Right cardiac atrium (tissue), 5 donors: ENCODE data around the gene SLC40A1. TPM values are rescaled to one million over a fixed set of nuclear protein-coding genes. Genes with fewer than 3 reads are reported as not detected.

Source experiments
- ATAC-seq, 2 donors: fragments of 200-7000 bp; cut with Tn5 transposase; one replicate each; pipeline versions ENCODE4 v1.8.0 to v1.9.1; 2020; ENCODE audit warnings: moderate library complexity in 2 of 2, mild to moderate bottlenecking in 1 of 2
- DNase-seq, 3 donors: peaks; one replicate each; pipeline ENCODE4 v3.0.0-alpha.2; 2020
- H3K27ac ChIP-seq: one replicate; pipeline ENCODE4 v1.5.1; 2013; ENCODE audit warnings: mild to moderate bottlenecking, low read length, control low read depth, moderate library complexity
- H3K27me3 ChIP-seq: one replicate; pipeline ENCODE4 v1.6.1; 2013; ENCODE audit not compliant: control insufficient read depth, insufficient read depth
- H3K4me1 ChIP-seq: one replicate; pipeline ENCODE4 v1.6.1; 2013; ENCODE audit warnings: low read length; ENCODE audit not compliant: control insufficient read depth, insufficient read depth
- H3K4me3 ChIP-seq: one replicate; pipeline ENCODE4 v1.5.1; 2013; ENCODE audit warnings: low read length, control low read depth
- H3K9me3 ChIP-seq: one replicate; pipeline ENCODE4 v1.6.1; 2013; ENCODE audit warnings: low read length; ENCODE audit not compliant: control insufficient read depth
- WGBS: extraction: QIAGEN DNeasy Blood & Tissue Kit; methylation state at CpG from one replicate; pipeline ENCODE4 v1.1.7; 2013; 5-methylcytosine and 5-hydroxymethylcytosine counted together
- intact Hi-C, 4 donors: fragments of 100-400 bp; cut with DNase I; formaldehyde crosslinking; loops; one replicate each; pipeline versions ENCODE4 v1.11.0 to v1.14.0; 2022 to 2023
- polyA plus RNA-seq: library from polyadenylated mRNA; stranded (reverse); fragments of 200-250 nt; gene quantifications from one replicate; pipeline ENCODE4 v1.2.3, GENCODE V29; 2013
- total RNA-seq, 4 donors: library from RNA; stranded (reverse); fragmentation: NEBNext Ultra II Directional; extraction: Animal tissue kit (Norgen Biotek cat#: 25700); gene quantifications; one replicate each; pipeline ENCODE4 v1.2.1, GENCODE V29; 2021
- donor health status: healthy with polysubstance abuse.
- donor health status: DM: no; HTN: yes; CAD: no.
- donor health status: DM: no; HTN: no; CAD: no.
- donor health status: DM: no; HTN: yes; CAD: no; lungs with severe emphysema.
- donor health status: DM: yes; HTN: yes; CAD: no.

SLC40A1 gene
- total and polyA plus RNA-seq, 5 donors: 32.2 to 86.9 (median 65.7) TPM

DNA sequence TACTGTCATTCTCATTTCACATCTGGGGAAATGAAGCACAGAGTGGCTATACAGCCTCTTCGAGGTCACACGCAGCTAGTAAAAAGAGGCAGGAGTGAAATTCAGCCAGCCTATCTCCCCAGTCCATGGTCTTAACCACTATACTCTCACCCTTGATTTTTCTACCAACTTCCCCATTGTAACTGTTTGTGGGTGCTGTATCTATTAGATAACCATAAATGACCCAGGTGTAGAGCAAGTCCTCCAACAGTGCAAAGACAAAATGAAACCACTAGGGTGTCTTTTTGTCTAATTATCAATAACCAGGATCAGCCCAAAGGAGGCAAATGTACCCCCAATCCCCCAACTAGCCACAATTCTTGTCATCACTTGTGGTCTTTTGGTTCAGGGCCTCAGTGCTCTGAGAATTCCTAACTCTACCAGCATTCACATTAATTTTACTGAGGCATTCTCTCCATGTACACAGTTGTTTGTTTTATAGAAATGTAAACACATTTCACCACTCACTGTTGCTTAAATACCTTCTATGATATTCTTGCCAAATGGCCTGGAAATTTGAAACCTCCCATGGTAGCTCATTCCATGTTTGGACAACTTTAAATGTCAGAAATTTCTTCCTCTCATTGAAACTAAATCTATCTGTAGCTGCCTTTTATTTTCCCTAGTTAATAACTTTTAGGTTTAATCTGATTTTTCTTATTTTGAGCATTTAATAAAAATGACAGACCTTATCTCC is 58.7 kb downstream of the SLC40A1 start:
- intact Hi-C loops: no loop called here
- ATAC-seq (no peak), DNase-seq (no peak)
- 89% methylated on average over 2 of the region's 2 CpGs for WGBS
- H3K9me3 ChIP-seq: no peaks in the 10 kb centered on the region
- H3K4me1 ChIP-seq: no peaks in the 10 kb centered on the region
- no peak overlapping the region for H3K27ac ChIP-seq
- no peaks in the 10 kb centered on the region for H3K27me3 ChIP-seq
- no peak overlapping the region for H3K4me3 ChIP-seq

DNA sequence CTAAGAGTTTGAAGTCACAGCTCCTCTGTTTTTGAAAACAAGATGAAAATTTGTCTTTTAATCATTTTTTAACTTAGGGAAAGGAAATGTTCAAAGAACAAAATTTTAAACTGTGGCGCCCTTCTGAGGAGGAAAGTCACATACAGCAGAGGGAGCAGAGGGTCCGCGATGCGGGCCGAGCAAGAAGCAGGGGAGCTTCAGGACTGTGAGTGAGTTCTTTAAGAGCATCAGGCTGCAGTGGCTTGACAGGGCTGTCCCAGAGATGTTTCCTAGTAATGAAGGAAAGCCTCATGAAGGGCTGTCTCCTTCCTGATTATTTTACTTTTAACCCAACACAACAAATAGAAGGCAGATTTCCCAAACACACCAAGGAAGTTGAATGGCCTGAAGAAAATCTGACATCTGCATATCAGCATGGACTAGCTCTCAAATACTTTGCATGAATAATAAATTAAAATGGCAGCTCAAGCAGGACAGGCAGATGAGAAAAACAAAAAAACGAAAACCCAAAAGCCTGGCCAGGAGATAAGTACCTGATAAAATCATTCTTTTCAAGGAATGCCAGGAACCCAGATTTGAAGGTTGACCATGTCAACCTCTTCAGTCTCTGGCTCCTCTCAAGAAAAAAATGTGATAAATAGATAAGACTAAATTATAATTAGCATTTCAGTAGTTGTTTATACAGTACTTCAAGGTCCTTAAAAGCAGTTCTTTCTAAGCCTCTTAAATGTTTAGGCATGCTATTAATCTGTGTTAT is 60.8 kb downstream of the SLC40A1 start:
- H3K4me3 ChIP-seq: no peak overlapping the region
- no peaks in the 10 kb centered on the region for H3K27me3 ChIP-seq
- no peak overlapping the region for H3K27ac ChIP-seq
- ATAC-seq (no peak), DNase-seq (no peak)
- intact Hi-C loops: no loop called here
- H3K4me1 ChIP-seq: peaks cover 2% of the 10 kb centered on the region
- 64% methylated on average over 6 of the region's 6 CpGs for WGBS
- no peaks in the 10 kb centered on the region for H3K9me3 ChIP-seq

DNA sequence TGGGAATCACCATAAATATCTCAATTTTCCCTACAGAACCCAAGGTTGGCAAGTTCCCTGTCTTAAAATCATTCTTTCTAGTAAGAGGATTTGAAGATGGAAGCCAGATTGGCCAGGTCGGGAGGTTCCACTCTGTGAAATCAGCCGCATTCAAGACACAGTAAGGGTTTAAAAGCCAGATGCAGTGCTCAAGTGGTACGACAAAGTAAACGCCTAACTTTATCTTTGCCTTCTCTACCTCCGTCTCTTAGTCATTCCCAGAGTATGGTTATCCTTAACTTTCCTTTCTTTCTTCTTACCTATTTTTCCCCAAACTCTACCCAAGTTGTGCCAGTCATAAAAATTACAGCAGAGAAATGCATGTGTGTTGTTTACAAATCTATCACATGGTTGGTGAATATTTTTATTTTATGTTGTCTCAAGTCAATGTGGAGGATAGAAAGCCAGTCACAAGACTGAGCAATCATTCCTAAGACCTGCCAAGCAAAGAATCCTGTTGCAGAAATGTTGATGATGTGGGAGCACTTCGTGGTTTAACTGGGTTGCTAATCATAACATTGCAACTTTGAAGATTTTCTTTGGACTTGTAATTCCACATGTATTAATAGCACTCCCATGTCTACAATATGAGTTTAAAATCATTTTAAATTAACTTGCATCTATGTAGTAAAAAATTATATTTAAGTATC is 62.6 kb downstream of the SLC40A1 start:
- H3K4me1 ChIP-seq: peaks cover 2% of the 10 kb centered on the region
- 84% methylated on average over 6 of the region's 6 CpGs for WGBS
- intact Hi-C loops: no loop called here
- DNase-seq: no peak
- no peak overlapping the region for H3K27ac ChIP-seq
- H3K27me3 ChIP-seq: no peaks in the 10 kb centered on the region
- no peak overlapping the region for H3K4me3 ChIP-seq
- ATAC-seq: no peak
- no peaks in the 10 kb centered on the region for H3K9me3 ChIP-seq

DNA sequence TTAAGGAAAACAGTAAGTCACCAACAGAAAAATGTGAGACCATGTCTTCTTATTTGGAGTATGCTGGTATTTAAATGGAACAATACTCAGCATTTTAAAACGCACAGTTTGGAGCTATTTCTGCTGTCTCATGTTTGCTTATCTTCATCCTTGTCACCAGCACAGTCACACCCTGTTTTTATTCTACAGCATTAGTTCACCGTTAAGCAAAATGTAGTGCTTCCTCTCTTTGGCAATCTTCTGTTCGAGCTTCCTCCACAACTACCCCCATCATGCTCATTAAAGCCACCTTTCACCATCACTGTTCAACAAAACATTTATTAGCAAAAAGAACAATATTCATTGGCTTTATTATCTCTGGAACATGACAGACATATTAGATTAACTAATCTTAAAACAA is 64.0 kb downstream of the SLC40A1 start:
- H3K4me1 ChIP-seq: peaks cover 2% of the 10 kb centered on the region
- DNase-seq (no peak), ATAC-seq (peak in 1 of 2 donors; percentile 29)
- H3K4me3 ChIP-seq: no peak overlapping the region
- 32% methylated on average over 3 of the region's 3 CpGs for WGBS
- H3K27me3 ChIP-seq: no peaks in the 10 kb centered on the region
- no peaks in the 10 kb centered on the region for H3K9me3 ChIP-seq
- intact Hi-C loops: no loop called here
- no peak overlapping the region for H3K27ac ChIP-seq

GRCh38 chr2:189515264-189515663 is 65.3 kb downstream of the SLC40A1 start:
- WGBS: 41% methylated on average over 1 of the region's 1 CpG
- intact Hi-C loops: no loop called here
- DNase-seq: no peak
- no peak overlapping the region for H3K27ac ChIP-seq
- H3K4me3 ChIP-seq: no peak overlapping the region
- no peaks in the 10 kb centered on the region for H3K9me3 ChIP-seq
- peaks cover 2% of the 10 kb centered on the region for H3K4me1 ChIP-seq
- peak; percentile 21 to 67 for ATAC-seq
- no peaks in the 10 kb centered on the region for H3K27me3 ChIP-seq

DNA sequence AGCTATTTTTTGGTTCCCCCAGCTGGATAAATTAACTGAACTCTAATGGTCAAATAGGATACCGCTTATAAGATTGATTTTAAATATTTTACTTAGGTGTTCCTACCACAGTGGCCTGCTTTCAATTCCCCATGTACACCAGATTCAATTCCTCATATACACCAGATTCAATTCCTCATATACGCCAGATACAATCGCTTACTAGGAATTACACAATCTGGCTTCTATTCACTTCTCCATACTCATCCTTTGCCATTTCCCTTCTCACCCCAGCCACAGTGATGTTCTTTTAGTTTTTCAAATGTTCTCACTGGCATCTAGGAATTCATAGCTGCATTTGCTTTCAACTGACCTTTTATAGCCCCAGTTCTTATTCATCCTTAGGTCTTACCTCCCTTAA is 66.5 kb downstream of the SLC40A1 start:
- intact Hi-C loops: no loop called here
- Histone ChIP-seq H3K9me3 (no peaks in the 10 kb centered on the region), H3K4me3 (no peak overlapping the region), H3K27ac (no peak overlapping the region), H3K4me1 (peaks cover 2% of the 10 kb centered on the region), H3K27me3 (no peaks in the 10 kb centered on the region)
- ATAC-seq: peak; percentile 18 to 53
- DNase-seq: no peak
- WGBS: 88% methylated on average over 3 of the region's 3 CpGs

DNA sequence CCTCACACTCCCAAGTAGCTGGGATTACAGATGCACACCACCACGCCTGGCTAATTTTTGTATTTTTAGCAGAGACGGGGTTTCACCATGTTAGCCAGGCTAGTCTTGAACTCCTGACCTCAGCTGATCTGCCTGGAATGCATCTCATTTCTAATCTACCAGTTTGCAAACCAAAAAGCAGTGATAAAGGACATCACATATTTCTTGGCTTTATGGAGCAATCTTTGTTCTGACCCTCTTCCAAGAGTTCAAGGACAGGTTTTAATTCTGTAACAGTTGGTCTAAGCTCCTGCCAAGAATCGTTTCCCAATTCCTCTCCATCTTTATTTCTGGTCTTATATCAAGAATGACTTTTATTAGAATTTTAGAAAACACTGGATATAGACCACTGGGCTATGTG is 67.7 kb downstream of the SLC40A1 start:
- H3K9me3 ChIP-seq: no peaks in the 10 kb centered on the region
- intact Hi-C loops: no loop called here
- H3K4me3 ChIP-seq: no peak overlapping the region
- no peaks in the 10 kb centered on the region for H3K27me3 ChIP-seq
- 58% methylated on average over 3 of the region's 3 CpGs for WGBS
- no peak overlapping the region for H3K27ac ChIP-seq
- DNase-seq: no peak
- ATAC-seq: peak in 1 of 2 donors; percentile 32
- H3K4me1 ChIP-seq: peaks cover 2% of the 10 kb centered on the region

GRCh38 chr2:189511960-189512319 is 68.6 kb downstream of the SLC40A1 start:
- ATAC-seq (no peak), DNase-seq (no peak)
- Histone ChIP-seq H3K4me3 (no peak overlapping the region), H3K27me3 (no peaks in the 10 kb centered on the region), H3K27ac (no peak overlapping the region), H3K4me1 (peaks cover 2% of the 10 kb centered on the region), H3K9me3 (no peaks in the 10 kb centered on the region)
- intact Hi-C loops: no loop called here

- intact Hi-C loops: no loop called here
- DNase-seq: no peak
- no peaks in the 10 kb centered on the region for H3K27me3 ChIP-seq
- ATAC-seq: no peak
- WGBS: 88% methylated on average over 2 of the region's 2 CpGs
- H3K27ac ChIP-seq: no peak overlapping the region
- no peak overlapping the region for H3K4me3 ChIP-seq
- H3K9me3 ChIP-seq: no peaks in the 10 kb centered on the region
- peaks cover 2% of the 10 kb centered on the region for H3K4me1 ChIP-seq
Observed at GRCh38 chr2:189511210-189511959, 69.2 kb downstream of the SLC40A1 start.
